ENCODE data around the gene WDR86.

WDR86 gene

DNA sequence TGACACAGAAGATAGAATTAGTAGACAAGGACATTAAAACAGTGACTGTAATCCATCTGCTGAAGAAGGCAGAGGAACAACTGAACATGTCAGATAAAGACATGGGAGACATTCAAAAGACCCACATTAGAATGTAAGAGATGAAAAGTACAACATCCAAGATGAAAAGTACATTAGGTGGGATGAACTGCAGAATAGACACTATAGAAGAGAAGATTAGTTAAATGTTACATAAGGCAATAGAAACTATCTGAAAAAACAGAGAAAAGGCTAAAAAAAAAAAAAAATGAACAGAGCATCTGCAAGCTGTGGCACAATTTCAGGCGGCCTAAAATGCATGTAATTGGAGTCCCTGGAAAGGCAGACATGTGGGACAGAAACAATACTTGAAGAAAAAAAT, 46.7 kb downstream of the WDR86 start:
- no peak for DNase-seq (ENCODE audit: low read depth in 2 of 2, low spot score in 1 of 2)

DNA sequence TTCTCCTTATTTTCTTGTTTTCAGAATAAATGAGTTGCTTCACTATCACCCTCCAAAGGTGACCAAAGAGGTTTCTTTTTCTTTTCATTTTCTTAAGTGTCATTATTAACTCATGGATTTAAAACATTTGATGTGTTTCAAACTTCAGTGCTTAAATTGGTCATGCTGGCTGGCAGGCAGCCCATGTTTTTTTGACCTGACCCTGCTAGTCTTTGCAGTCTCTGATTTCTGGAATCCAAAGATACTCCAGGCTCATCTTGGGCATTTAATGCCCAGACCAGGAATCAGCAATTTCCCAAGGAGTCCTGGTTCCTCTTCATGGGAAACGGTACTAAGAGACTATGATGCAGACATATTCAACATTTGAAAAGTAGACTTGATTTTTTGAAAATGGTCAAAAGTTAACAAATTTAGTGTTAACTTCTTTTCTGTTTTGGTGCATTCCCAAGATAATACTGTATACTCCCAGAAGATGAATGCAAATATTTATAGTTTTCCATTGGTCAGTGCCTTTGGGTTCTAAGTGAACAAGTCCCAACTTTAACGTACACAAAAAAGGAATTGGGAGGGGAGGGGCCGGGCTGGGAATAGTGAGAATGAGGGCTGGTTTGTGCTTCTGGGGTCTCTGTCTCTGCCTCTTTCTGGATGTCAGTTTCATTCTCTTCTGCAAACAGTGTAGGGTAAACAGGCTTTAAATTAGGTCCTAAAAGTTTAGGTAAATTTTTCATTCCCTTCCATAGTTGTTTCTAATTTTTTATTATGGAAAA, 48.5 kb downstream of the WDR86 start:
- no peak for DNase-seq (ENCODE audit: low read depth in 2 of 2, low spot score in 1 of 2)

DNA sequence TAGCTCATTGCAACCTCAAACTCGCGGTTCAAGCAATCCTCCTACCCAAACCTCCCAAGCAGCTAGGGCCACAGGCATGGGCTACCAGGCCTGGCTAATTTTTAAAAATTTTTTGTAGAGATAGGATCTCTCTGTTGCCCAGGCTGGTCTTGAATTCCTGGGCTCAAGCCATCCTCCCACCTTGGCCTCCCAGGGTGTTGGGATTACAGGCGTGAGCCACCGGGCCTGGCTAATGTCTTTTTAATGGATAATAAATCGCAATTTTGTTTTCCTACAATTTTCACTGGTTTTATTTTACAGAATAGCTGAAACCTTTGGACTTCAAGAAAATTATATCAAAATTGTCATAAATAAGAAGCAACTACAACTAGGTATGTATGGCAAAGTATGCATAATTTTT, 57.3 kb downstream of the WDR86 start:
- DNase-seq (ENCODE audit: low read depth in 2 of 2, low spot score in 1 of 2) = no peak

DNA sequence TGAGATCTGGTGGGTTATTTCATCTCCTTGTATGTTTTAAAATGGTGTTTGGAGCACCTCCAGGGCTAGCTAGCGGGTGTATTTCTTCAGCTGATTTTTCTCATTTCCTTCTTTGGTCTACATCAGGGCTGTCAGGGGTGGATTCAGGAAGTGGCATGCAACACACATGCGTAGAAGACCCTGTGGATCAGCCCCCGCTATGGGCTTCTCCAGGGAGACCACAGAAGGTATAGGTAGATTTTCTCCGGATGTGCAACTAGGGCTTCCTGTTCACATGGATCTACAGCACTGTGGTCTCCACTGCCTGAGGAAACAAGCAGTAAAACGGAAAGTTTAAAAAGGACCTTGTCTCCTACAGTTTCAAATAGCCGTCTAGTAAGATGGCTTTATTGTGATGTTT, 57.9 kb downstream of the WDR86 start:
- DNase-seq (ENCODE audit: low read depth in 2 of 2, low spot score in 1 of 2) = no peak

- DNase-seq (ENCODE audit: low read depth in 2 of 2, low spot score in 1 of 2) = no peak
These were observed 58.8 kb downstream of the WDR86 start for GRCh38 chr7:151351027-151351426.

- DNase-seq (ENCODE audit: low read depth in 2 of 2, low spot score in 1 of 2) = no peak
These were observed 60.4 kb downstream of the WDR86 start for GRCh38 chr7:151349507-151349853.

DNA sequence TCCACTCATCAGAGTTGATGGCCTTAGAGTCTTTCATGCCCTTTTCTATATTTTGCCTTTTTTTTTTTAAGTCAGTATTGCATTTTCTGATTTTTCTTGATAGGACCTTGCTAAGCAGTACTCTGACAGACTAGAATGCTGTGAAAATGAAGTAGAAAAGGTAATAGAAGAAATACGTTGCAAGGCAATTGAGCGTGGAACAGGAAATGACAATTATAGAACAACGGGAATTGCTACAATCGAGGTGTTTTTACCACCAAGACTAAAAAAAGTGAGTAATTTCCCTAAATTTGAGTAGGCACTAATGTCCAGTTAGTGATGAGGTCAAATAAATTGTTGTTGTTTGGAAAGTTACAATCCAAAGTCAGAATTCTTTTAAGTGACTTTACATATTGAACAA, 60.9 kb downstream of the WDR86 start:
- no peak for DNase-seq (ENCODE audit: low read depth in 2 of 2, low spot score in 1 of 2)

- DNase-seq (ENCODE audit: low read depth in 2 of 2, low spot score in 1 of 2) = no peak
These were observed 62.6 kb downstream of the WDR86 start for GRCh38 chr7:151347200-151347599.

- no peak for DNase-seq (ENCODE audit: low read depth in 2 of 2, low spot score in 1 of 2)
These were observed 63.4 kb downstream of the WDR86 start for GRCh38 chr7:151346470-151346769.

DNA sequence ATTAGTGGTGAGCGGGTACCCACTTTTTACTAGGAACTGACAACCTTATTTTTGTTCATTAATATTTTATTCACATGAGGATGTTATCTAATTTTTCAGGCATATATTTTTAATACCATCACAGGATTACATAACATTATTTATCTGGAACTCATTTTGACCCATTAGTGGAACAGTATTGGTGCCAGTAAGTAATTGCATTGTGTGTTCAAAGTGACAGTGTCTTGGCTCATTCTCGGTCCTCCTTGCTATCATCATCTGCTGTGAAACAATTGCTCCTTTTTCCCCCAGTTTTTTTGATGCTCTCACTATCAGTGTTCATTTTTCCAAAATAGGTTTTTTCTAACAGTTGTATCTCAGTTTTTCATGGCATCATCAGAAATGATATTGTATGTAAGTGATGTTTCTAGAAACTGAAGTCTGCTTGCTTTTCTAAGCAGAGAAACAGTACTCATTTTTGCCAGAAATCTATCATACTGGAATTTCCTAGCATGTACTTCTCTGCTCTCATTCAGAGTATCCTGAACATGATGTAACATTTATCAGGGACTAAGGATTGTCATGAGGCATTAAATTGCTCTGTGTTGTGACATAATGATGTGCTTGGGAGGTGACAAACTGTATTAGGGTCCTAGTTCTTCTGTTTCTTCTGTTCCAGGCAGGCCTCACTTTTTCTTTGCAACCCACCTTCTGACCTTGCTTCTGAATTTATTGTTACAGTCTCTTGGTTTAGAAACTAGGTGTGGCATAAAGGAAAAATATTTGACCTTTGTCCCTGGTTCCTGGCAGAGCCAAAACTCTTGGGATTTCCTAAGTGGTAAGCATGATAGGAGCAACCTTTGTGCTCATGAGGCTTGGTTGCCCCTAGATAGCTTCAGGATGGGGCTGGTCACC, 64.0 kb downstream of the WDR86 start:
- no peak for DNase-seq (ENCODE audit: low read depth in 2 of 2, low spot score in 1 of 2)

GRCh38 chr7:151343516-151343915, 66.3 kb downstream of the WDR86 start:
- no peak for DNase-seq (ENCODE audit: low read depth in 2 of 2, low spot score in 1 of 2)

- DNase-seq (ENCODE audit: low read depth in 2 of 2, low spot score in 1 of 2) = no peak
These were observed 67.0 kb downstream of the WDR86 start for GRCh38 chr7:151342811-151343210.

DNA sequence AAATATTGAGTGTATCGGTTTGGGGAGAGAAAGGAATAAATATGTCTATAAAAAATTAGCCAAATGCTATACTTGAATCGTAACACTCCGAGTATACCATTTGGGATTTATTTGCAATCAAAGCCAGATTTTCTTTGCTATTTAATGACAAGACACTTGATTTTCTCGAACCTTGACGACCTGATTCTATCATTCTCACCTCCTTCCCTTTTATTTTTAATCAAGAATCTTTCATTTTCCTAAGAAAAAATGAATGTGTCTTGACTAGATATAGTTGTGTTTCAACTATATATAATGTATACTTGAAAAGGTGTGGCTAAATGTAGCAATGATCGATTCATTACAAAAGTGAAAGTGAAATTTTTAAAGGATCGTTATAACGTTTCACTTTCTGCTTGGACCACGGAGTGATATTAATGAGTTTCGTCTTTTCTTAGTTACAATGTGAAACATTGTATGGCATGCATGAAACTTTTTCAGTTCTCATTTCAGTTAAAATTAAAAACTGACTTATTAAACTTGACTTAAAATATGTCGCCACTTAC, 67.7 kb downstream of the WDR86 start:
- no peak for DNase-seq (ENCODE audit: low read depth in 2 of 2, low spot score in 1 of 2)

DNA sequence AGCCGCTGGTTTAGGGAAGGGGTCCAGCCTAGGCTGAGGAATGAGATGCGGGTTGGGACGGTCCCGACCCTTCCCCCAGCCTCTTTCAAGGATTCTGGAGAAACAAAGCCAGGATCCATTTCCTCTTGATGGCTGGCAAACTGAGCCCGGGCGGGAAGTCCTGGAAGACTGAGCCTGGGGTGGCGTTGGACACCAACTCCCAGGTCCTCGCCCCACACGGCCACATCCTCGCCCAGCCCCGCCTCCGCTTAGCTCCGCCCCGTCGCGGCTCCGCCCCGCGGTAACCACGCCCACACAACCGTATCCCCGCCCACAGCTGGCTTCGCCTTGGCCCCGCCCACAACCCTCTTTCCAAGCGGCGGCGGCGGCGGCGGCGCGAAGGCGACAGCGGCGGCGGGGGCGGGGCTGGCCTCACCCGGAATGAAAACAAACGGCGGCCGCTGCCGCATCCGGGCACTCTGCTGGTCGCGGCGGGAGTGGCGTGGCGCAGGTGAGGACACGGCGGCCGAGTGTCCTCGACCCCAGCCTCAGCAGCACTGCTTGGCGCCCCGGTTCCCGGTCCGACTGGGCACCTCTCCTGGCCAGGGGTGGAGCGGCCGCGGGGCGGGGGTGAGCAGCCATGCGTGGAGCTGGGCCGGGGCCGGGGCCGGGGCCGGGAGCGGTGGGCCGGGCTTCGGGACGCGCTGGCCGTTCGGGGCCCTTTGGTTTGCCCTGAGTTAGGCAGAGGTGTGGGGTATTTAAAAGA, 68.3 kb downstream of the WDR86 start, which contains the start of gene NUB1:
TSS of gene NUB1 (plus strand) at position 456 of the 745 bp plus-strand sequence. CDS start 3,538 bp downstream, outside the sequence.
- DNase-seq (ENCODE audit: low read depth in 2 of 2, low spot score in 1 of 2) = peak; percentile 78 to 87

GRCh38 chr7:151340794-151341356, 69.0 kb downstream of the WDR86 start:
- no peak for DNase-seq (ENCODE audit: low read depth in 2 of 2, low spot score in 1 of 2)

- DNase-seq (ENCODE audit: low read depth in 2 of 2, low spot score in 1 of 2) = no peak
These were observed 70.0 kb downstream of the WDR86 start for GRCh38 chr7:151339651-151340382.

- DNase-seq (ENCODE audit: low read depth in 2 of 2, low spot score in 1 of 2) = no peak
These were observed 71.0 kb downstream of the WDR86 start for GRCh38 chr7:151338809-151339208.

GRCh38 chr7:151337346-151337745, 72.5 kb downstream of the WDR86 start:
- DNase-seq (ENCODE audit: low read depth in 2 of 2, low spot score in 1 of 2) = no peak

DNA sequence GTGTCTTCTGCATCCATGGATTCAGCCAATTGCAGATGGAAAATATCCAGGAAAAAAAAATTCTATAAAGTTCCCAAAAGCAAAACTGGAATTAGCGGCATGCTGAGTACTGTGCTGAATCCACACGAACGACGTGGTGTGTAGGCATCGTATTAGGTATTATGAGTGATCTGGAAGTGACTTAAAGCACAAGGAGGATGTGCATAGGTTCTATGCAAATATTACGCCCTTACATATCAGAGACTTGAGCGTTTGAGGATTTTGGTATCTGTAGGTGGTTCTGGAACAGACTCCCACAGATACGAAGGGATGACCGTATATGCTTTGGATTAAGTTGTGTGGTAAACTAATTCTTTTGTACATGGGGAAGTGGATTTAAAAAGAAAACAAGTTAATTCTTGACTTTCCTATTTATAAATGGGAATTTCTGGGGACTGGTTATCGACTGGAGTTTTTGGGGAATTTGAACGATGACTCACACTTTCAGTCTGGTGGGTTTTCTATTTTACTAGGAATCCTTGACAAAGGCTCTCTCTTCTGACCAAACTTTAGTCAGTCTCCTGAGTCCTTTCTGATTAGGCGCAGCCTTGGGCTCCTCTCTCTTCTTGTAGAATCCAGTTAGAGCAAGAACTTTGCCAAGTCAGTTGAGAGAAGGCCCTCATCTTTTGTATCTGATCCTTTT, 73.7 kb downstream of the WDR86 start:
- no peak for DNase-seq (ENCODE audit: low read depth in 2 of 2, low spot score in 1 of 2)

DNA sequence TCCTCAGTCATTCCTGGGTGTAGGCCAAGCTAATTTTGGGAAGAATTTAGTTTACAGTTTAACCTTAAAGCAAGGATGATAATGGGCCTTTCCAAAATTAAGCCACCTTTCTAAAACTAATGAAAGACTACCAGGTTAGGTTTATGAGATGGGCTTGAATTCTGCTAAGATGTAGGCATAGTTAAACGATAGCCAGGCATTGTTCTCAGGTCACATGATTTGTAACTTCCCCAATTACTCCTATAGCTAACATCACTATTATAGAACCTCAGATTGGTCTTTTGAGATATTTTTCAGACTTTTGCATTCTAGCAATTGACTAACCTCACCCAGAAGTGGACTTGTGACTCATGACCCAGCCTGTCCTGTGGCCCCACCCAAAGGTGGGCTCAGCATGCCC, 75.2 kb downstream of the WDR86 start:
- no peak for DNase-seq (ENCODE audit: low read depth in 2 of 2, low spot score in 1 of 2)
